GM12878 (cell line): ENCODE results near the gene ITGB8. TPM values are rescaled to one million over a fixed set of nuclear protein-coding genes. Genes with fewer than 3 reads are reported as not detected.

Experiments
- ATAC-seq: fragments of 200-7000 bp; cut with Tn5 transposase; 3 replicates; pipeline ENCODE4 v1.9.1; 2020; ENCODE audit warnings: mild to moderate bottlenecking, moderate library complexity
- BruUV-seq: library from RNA; stranded (reverse); fragments of 400-500 nt; replicated peaks from 2 replicates; lab custom pipeline; 2021; lab: Mats Ljungman, UMichigan
- CTCF ChIA-PET: fragments of 300-600 bp; sonication (Branson Sonifier 250); formaldehyde crosslinking; extraction: SDS; loops from one replicate; lab custom pipeline; 2021; ENCODE audit warnings: inconsistent platforms; lab: Yijun Ruan, JAX
- POLR2A ChIA-PET: fragments of 350-600 bp; formaldehyde crosslinking; extraction: SDS; loops from one replicate; lab custom pipeline; 2021; ENCODE audit warnings: inconsistent platforms; lab: Charles Lee
- RAD21 ChIA-PET: fragments of 300-600 bp; sonication (Branson Sonifier 250); formaldehyde crosslinking; loops from one replicate; lab custom pipeline; 2023; ENCODE audit warnings: antibody characterized with exemption; ENCODE audit not compliant: unreplicated experiment; lab: Charles Lee
- SMC1A ChIA-PET: fragments of 300-600 bp; sonication (Branson Sonifier 250); formaldehyde crosslinking; loops from one replicate; lab custom pipeline; 2023; ENCODE audit not compliant: unreplicated experiment, uncharacterized antibody; lab: Charles Lee
- DNase-seq: peaks from one replicate; pipeline ENCODE4 v3.0.0-alpha.2; 2011; ENCODE audit warnings: low read depth, low spot score
- FAIRE-seq: peaks from 3 replicates; lab custom pipeline; 2011; peaks lifted over from hg19 to GRCh38; lab: Jason Lieb, UNC
- H2AFZ ChIP-seq: 2 replicates; pipeline ENCODE4 v1.6.0; 2011; ENCODE audit warnings: low read depth, low read length, control low read depth; ENCODE audit not compliant: control insufficient read depth
- H3K27ac ChIP-seq: 2 replicates; pipeline ENCODE4 v1.5.1; 2011; ENCODE audit warnings: control low read depth; ENCODE audit not compliant: control insufficient read depth, insufficient read depth
- H3K27me3 ChIP-seq, 2 experiments: replicated peaks in 1 of 2; 2 replicates each; pipeline versions ENCODE4 v1.6.0 to v1.6.1; 2011; ENCODE audit warnings: low read length in 1 of 2; ENCODE audit not compliant: control insufficient read depth in 2 of 2, insufficient read depth in 2 of 2
- H3K36me3 ChIP-seq, 2 experiments: 2 replicates each; pipeline ENCODE4 v1.5.1; 2011; ENCODE audit warnings: low read length in 1 of 2; ENCODE audit not compliant: control insufficient read depth in 2 of 2, insufficient read depth in 2 of 2
- H3K4me1 ChIP-seq: 2 replicates; pipeline ENCODE4 v1.6.1; 2011; ENCODE audit warnings: mild to moderate bottlenecking, low read length, moderate library complexity, mixed read lengths; ENCODE audit not compliant: control insufficient read depth, insufficient read depth
- H3K4me2 ChIP-seq: 2 replicates; pipeline ENCODE4 v1.6.0; 2011; ENCODE audit warnings: control low read depth; ENCODE audit not compliant: control insufficient read depth, insufficient read depth
- H3K4me3 ChIP-seq: fragments of 200-600 bp; sonication (generic); 2 replicates; pipeline ENCODE4 v1.5.1; 2016
- H3K79me2 ChIP-seq: 2 replicates; pipeline ENCODE4 v1.6.0; 2011; ENCODE audit warnings: low read length; ENCODE audit not compliant: control insufficient read depth, insufficient read depth
- H3K9ac ChIP-seq: 2 replicates; pipeline ENCODE4 v1.8.0; 2011; ENCODE audit warnings: low read length, control low read depth, mixed read lengths; ENCODE audit not compliant: control insufficient read depth, insufficient read depth
- H3K9me3 ChIP-seq: replicated peaks from 3 replicates; pipeline ENCODE4 v1.5.1; 2011; ENCODE audit warnings: mild to moderate bottlenecking, low read length; ENCODE audit not compliant: control insufficient read depth, insufficient read depth
- H4K20me1 ChIP-seq: 2 replicates; pipeline ENCODE4 v1.6.0; 2011; ENCODE audit not compliant: control insufficient read depth, insufficient read depth
- BMI1 ChIP-seq: fragments of 450-650 bp; IDR thresholded peaks from 2 replicates; pipeline ENCODE4 v1.6.1; 2016; ENCODE audit warnings: mild to moderate bottlenecking, moderate library complexity, borderline replicate concordance
- CBX5 ChIP-seq: sonication (generic); IDR thresholded peaks from 2 replicates; pipeline ENCODE4 v1.6.1; 2016; ENCODE audit warnings: low read depth, moderate library complexity, mild to moderate bottlenecking, inconsistent platforms
- CHD2 ChIP-seq: IDR thresholded peaks from 2 replicates; pipeline ENCODE4 v1.6.1; 2011; ENCODE audit warnings: low read depth, low read length, improper control_type of control experiment, borderline replicate concordance
- CHD4 ChIP-seq: fragments of 200-600 bp; sonication (generic); IDR thresholded peaks from 2 replicates; pipeline ENCODE4 v1.6.1; 2016; ENCODE audit warnings: mild to moderate bottlenecking
- ELK1 ChIP-seq: IDR thresholded peaks from 2 replicates; pipeline ENCODE4 v1.6.1; 2012; ENCODE audit warnings: low read depth, low read length, improper control_type of control experiment
- NFIC ChIP-seq: IDR thresholded peaks from 2 replicates; pipeline ENCODE4 v1.6.1; 2012; ENCODE audit warnings: low read depth, mild to moderate bottlenecking, inconsistent platforms, low read length, moderate library complexity
- NKRF ChIP-seq: fragments of 450-650 bp; conservative IDR thresholded peaks from 2 replicates; pipeline ENCODE4 v1.6.1; 2017; ENCODE audit warnings: mild to moderate bottlenecking, moderate library complexity
- NR2F1 ChIP-seq: fragments of 450-650 bp; conservative IDR thresholded peaks from 2 replicates; pipeline ENCODE4 v1.6.1; 2017; ENCODE audit warnings: mild to moderate bottlenecking
- PML ChIP-seq: IDR thresholded peaks from 2 replicates; pipeline ENCODE4 v1.6.1; 2012; ENCODE audit warnings: low read length, inconsistent platforms
- RB1 ChIP-seq: fragments of 450-650 bp; formaldehyde crosslinking; IDR thresholded peaks from 2 replicates; pipeline ENCODE4 v1.6.1; 2017; ENCODE audit warnings: mild to moderate bottlenecking, borderline replicate concordance
- SIN3A ChIP-seq: IDR thresholded peaks from 2 replicates; pipeline ENCODE4 v1.6.1; 2012; ENCODE audit warnings: low read depth, low read length, improper control_type of control experiment
- SIX5 ChIP-seq: IDR thresholded peaks from 2 replicates; pipeline ENCODE4 v1.6.1; 2011; ENCODE audit warnings: mild to moderate bottlenecking, low read depth, low read length, moderate library complexity; ENCODE audit not compliant: severe bottlenecking
- SMAD5 ChIP-seq: IDR thresholded peaks from 2 replicates; pipeline ENCODE4 v1.6.1; 2016; ENCODE audit warnings: antibody characterized with exemption, low read depth
- SREBF1 ChIP-seq: IDR thresholded peaks from 2 replicates; pipeline ENCODE4 v1.6.1; 2012; ENCODE audit warnings: mild to moderate bottlenecking, low read length
- SREBF2 ChIP-seq: IDR thresholded peaks from 2 replicates; pipeline ENCODE4 v1.6.1; 2012; ENCODE audit warnings: mild to moderate bottlenecking, low read length
- YBX1 ChIP-seq: fragments of 450-650 bp; IDR thresholded peaks from 2 replicates; pipeline ENCODE4 v1.6.1; 2016; ENCODE audit warnings: antibody characterized with exemption
- YY1 ChIP-seq: IDR thresholded peaks from 2 replicates; pipeline ENCODE4 v1.6.1; 2011; ENCODE audit warnings: low read depth, mild to moderate bottlenecking, low read length
- ZBED1 ChIP-seq: IDR thresholded peaks from 2 replicates; pipeline ENCODE4 v1.6.1; 2016; ENCODE audit warnings: borderline replicate concordance
- ZBTB33 ChIP-seq: fragments of 450-650 bp; IDR thresholded peaks from 2 replicates; pipeline ENCODE4 v1.6.1; 2017; ENCODE audit warnings: mild to moderate bottlenecking
- WGBS: methylation state at CpG from one replicate; pipeline ENCODE4 v1.1.6; 2016; ENCODE audit warnings: low lambda C conversion rate; ENCODE audit not compliant: insufficient replicate concordance, insufficient coverage; ENCODE audit errors: missing lambda C conversion rate; 5-methylcytosine and 5-hydroxymethylcytosine counted together
- in situ Hi-C: fragments of 300-500 bp; cut with MboI; formaldehyde crosslinking; loops from 9 replicates; pipeline ENCODE4 v1.14.3; 2018; ENCODE audit warnings: mixed read lengths
- intact Hi-C: fragments of 100-400 bp; cut with micrococcal nuclease; formaldehyde crosslinking; loops from one replicate; pipeline ENCODE4 v1.14.2; 2022; ENCODE audit not compliant: unreplicated experiment
- polyA plus RNA-seq, 11 experiments: library from polyadenylated mRNA; depleted of rRNA in 4 of 11; unstranded in 6 of 11; stranded (reverse) in 5 of 11; fragments of >200 nt; fragmentation: Nextera tagmentation in 4 of 11; fragmentation: Illumina TruSeq in 1 of 11; extraction: Ambion mirVana in 4 of 11; extraction: Trizol in 1 of 11; gene quantifications; 1 replicate in 1 of 11; 2 replicates in 10 of 11; pipeline versions ENCODE4 v1.2.1 to v1.2.3, GENCODE V29; 2011 to 2016; ENCODE audit warnings: inconsistent platforms in 2 of 11, missing spikeins in 2 of 11, low read depth in 1 of 11
- total RNA-seq, 4 experiments: library from RNA; depleted of rRNA in 3 of 4; stranded (reverse); fragments of >200 nt in 3 of 4; fragmentation: Illumina TruSeq in 1 of 4; extraction: Trizol in 1 of 4; gene quantifications; 2 replicates each; pipeline versions ENCODE4 v1.2.1 to v1.2.3, GENCODE V29; 2013 to 2021

ITGB8 gene
- total and polyA plus RNA-seq, 10 of the 15 experiments (the other 5 are each of a cell fraction or from before 2014, with no cell fraction given) = 0.37 to 26.2 (median 1.5) TPM

GRCh38 chr7:20328692-20329091 is 2.0 kb upstream of the ITGB8 start:
- RAD21 ChIA-PET = interaction anchor here (0.7 to 3.0 kb wide), 17 partner anchors 12 to 615 kb away, joined by 3 to 24 read pairs (median 9); partner anchors contain the start of gene MACC1
- CTCF ChIA-PET = interaction anchor here (0.5 to 5.9 kb wide), 9 partner anchors 9 to 270 kb away, joined by 3 to 91 read pairs (median 4); partner anchors contain the start of gene MACC1
- SMC1A ChIA-PET = interaction anchor here (1.3 to 4.8 kb wide), 12 partner anchors 8 to 269 kb away, joined by 4 to 129 read pairs (median 12); no protein-coding TSS in a partner anchor
- Histone ChIP-seq H3K36me3 (no peaks in the 10 kb centered on the region), H3K9ac (no peak overlapping the region), H4K20me1 (no peaks in the 10 kb centered on the region), H3K27ac (peak overlapping the region; percentile 9; the same call in 1 of the 2 replicates), H3K4me1 (peaks cover 19% of the 10 kb centered on the region), H3K4me3 (no peak overlapping the region), H3K27me3 (no peaks in the 10 kb centered on the region; a peak in 1 of 4 replicates), H3K9me3 (no peaks in the 10 kb centered on the region), H2AFZ (no peak overlapping the region), H3K79me2 (peaks cover 5% of the 10 kb centered on the region), H3K4me2 (peak overlapping the region; percentile 7; the same call in 1 of the 2 replicates)
- no TSS peak for BruUV-seq
- peak; percentile 13 for FAIRE-seq
- ATAC-seq = no peak
- WGBS = 100% methylated on average over 1 of the region's 1 CpG
- no peak for DNase-seq
- intact Hi-C loops (loop anchor here (1.0 to 5.0 kb wide), 6 partner anchors 28 to 621 kb away; partner anchors contain the start of genes MACC1 and POLR1F), in situ Hi-C loops (no loop called here)
- TF ChIP-seq ELK1 = no peak
- TF ChIP-seq SIN3A = no peak
- TF ChIP-seq PML = no peak
- no peak for TF ChIP-seq YBX1
- no peak for TF ChIP-seq NR2F1
- TF ChIP-seq NFIC = no peak
- TF ChIP-seq ZBED1 = no peak
- no peak for TF ChIP-seq CBX5
- TF ChIP-seq SREBF2 = no peak
- TF ChIP-seq YY1 = no peak
- TF ChIP-seq SIX5 = no peak
- TF ChIP-seq CHD4 = no peak
- TF ChIP-seq CHD2 = no peak
- TF ChIP-seq SREBF1 = no peak
- TF ChIP-seq ZBTB33 = no peak
- TF ChIP-seq RB1 = no peak
- TF ChIP-seq BMI1 = no peak
- no peak for TF ChIP-seq SMAD5
- no peak for TF ChIP-seq NKRF
- POLR2A ChIA-PET = interaction anchor here (0.7 to 3.8 kb wide), 10 partner anchors 9 to 298 kb away, joined by 3 to 25 read pairs (median 10); no protein-coding TSS in a partner anchor
